Left hindlimb (tissue), 1 donor: ENCODE measurements around the gene DUSP15.
"Not testable (repeated sequence)": the region's sequence is repeated elsewhere in the genome, so short reads cannot be mapped to it uniquely, and the experiment has no call there.

ENCODE experiments used
- DNase-seq: peaks from one replicate; pipeline ENCODE4 v3.0.0-alpha.2; 2018

DUSP15 gene

GRCh38 chr20:31837896-31838397 is 32.4 kb downstream of the DUSP15 start:
- DNase-seq = no peak

GRCh38 chr20:31836853-31837608 is 33.3 kb downstream of the DUSP15 start:
- DNase-seq = no peak

- DNase-seq = peak; percentile 87
These were observed 34.1 kb downstream of the DUSP15 start for GRCh38 chr20:31835977-31836852.

GRCh38 chr20:31835554-31835953 is 34.8 kb downstream of the DUSP15 start:
- no peak for DNase-seq

- no peak for DNase-seq
These were observed 36.3 kb downstream of the DUSP15 start for GRCh38 chr20:31833931-31834521.

GRCh38 chr20:31833130-31833930 is 37.0 kb downstream of the DUSP15 start:
- no peak for DNase-seq

GRCh38 chr20:31831771-31832306 is 38.5 kb downstream of the DUSP15 start:
- DNase-seq = no peak

GRCh38 chr20:31831211-31831610 is 39.1 kb downstream of the DUSP15 start:
- peak; percentile 9 for DNase-seq

- peak; percentile 15 for DNase-seq
These were observed 39.8 kb downstream of the DUSP15 start for GRCh38 chr20:31830406-31830981.

- DNase-seq = peak; percentile 4
These were observed 40.6 kb downstream of the DUSP15 start for GRCh38 chr20:31829731-31830130.

GRCh38 chr20:31828016-31828415 is 42.3 kb downstream of the DUSP15 start:
- DNase-seq = not testable (repeated sequence)

- DNase-seq = no peak
These were observed 43.3 kb downstream of the DUSP15 start for GRCh38 chr20:31827059-31827458.

GRCh38 chr20:31826074-31826473 is 44.3 kb downstream of the DUSP15 start:
- DNase-seq = no peak

- peak; percentile 24 for DNase-seq
These were observed 45.6 kb downstream of the DUSP15 start for GRCh38 chr20:31824554-31825313.

GRCh38 chr20:31824125-31824485 is 46.2 kb downstream of the DUSP15 start:
- no peak for DNase-seq

- peak; percentile 42 for DNase-seq
These were observed 46.8 kb downstream of the DUSP15 start for GRCh38 chr20:31823360-31824124.

GRCh38 chr20:31822421-31823330 is 47.7 kb downstream of the DUSP15 start:
- DNase-seq = peak; percentile 88

- DNase-seq = no peak
These were observed 48.9 kb downstream of the DUSP15 start for GRCh38 chr20:31821427-31821826.

- DNase-seq = no peak
These were observed 50.1 kb downstream of the DUSP15 start for GRCh38 chr20:31820228-31820627.
